Suprapubic skin (tissue), 4 donors: ENCODE measurements around the gene ARHGEF25. TPM values are rescaled to one million over a fixed set of nuclear protein-coding genes. Genes with fewer than 3 reads are reported as not detected.

Source experiments
- DNase-seq, 2 donors: peaks; one replicate each; pipeline ENCODE4 v3.0.0-alpha.2; 2019; ENCODE audit warnings: low spot score in 2 of 2
- H3K27ac ChIP-seq: fragments of 200-600 bp; sonication (generic); one replicate; pipeline ENCODE4 v1.5.1; 2019
- H3K27me3 ChIP-seq: fragments of 200-600 bp; sonication (generic); one replicate; pipeline ENCODE4 v1.5.1; 2019
- H3K36me3 ChIP-seq: fragments of 200-600 bp; sonication (generic); one replicate; pipeline ENCODE4 v1.5.1; 2019
- H3K4me1 ChIP-seq: fragments of 200-600 bp; sonication (generic); one replicate; pipeline ENCODE4 v1.5.1; 2019
- H3K4me3 ChIP-seq: fragments of 200-600 bp; sonication (generic); one replicate; pipeline ENCODE4 v1.5.1; 2019; ENCODE audit warnings: mild to moderate bottlenecking
- H3K9me3 ChIP-seq: fragments of 200-600 bp; sonication (generic); one replicate; pipeline ENCODE4 v1.5.1; 2019
- CTCF ChIP-seq, 2 donors: fragments of 200-600 bp in 1 of 2; fragments of 450-650 bp in 1 of 2; sonication (generic) in 1 of 2; IDR thresholded peaks; one replicate each; pipeline ENCODE4 v1.5.1; 2016 to 2019; ENCODE audit warnings: antibody characterized with exemption in 2 of 2, mild to moderate bottlenecking in 1 of 2, moderate library complexity in 1 of 2
- EP300 ChIP-seq: sonication (generic); formaldehyde crosslinking; IDR thresholded peaks from one replicate; pipeline ENCODE4 v1.6.1; 2017; ENCODE audit warnings: antibody characterized with exemption
- POLR2A ChIP-seq, 2 donors: fragments of 450-650 bp; IDR thresholded peaks; one replicate each; pipeline ENCODE4 v1.6.1; 2017; ENCODE audit warnings: antibody characterized with exemption in 2 of 2, mild to moderate bottlenecking in 2 of 2, moderate library complexity in 2 of 2
- POLR2AphosphoS5 ChIP-seq, 3 donors: sonication (generic); formaldehyde crosslinking; IDR thresholded peaks; one replicate each; pipeline ENCODE4 v1.6.1; 2017; ENCODE audit warnings: antibody characterized with exemption in 3 of 3
- WGBS: methylation state at CpG from one replicate; pipeline ENCODE4 v1.1.5; 2018; 5-methylcytosine and 5-hydroxymethylcytosine counted together
- total RNA-seq, 4 donors: library from RNA; depleted of rRNA; stranded (reverse); fragments of >200 nt; gene quantifications; one replicate each; pipeline ENCODE4 v1.1.0, GENCODE V29; 2016

The ARHGEF25 gene
- total RNA-seq, 4 donors from 2014 or later = 4.0 to 13.3 (median 7.9) TPM

- H3K36me3 ChIP-seq = no peaks in the 10 kb centered on the region
Observed at GRCh38 chr12:57620245-57620935, 9.2 kb downstream of the ARHGEF25 start.

DNA sequence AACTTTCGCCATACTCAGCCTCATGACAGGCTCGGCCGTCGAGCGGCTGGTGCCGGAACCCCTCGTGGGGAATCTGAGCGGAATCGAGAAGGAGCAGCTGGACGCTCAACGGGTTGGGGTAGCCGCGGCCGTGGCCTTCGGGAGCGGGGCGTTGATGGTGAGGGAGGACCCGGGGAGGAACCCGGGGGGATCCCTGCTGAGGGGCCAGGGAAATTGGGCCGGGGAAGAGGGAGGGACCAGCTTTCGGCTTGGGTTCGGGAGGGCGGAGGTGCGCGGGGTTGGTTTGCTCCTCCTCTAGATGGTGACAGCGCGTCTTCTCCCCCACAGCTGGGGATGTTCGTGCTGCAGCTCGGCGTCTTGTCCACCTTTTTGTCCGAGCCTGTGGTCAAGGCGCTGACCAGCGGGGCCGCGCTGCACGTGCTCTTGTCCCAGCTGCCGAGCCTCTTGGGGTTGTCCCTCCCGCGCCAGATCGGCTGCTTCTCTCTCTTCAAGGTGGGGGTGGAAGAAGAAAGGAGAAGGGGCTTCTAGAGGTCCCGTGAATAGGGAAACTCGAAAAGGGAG lies 9.8 kb downstream of the ARHGEF25 start:
- H3K27me3 ChIP-seq = peaks cover 74% of the 10 kb centered on the region
- no peaks in the 10 kb centered on the region for H3K36me3 ChIP-seq
- peak overlapping the region; percentile 48 for H3K4me3 ChIP-seq
- TF ChIP-seq POLR2A (IDR thresholded peaks at IDR 0.05) = no peak
- TF ChIP-seq EP300 = no peak
- no peak for TF ChIP-seq POLR2AphosphoS5 (IDR thresholded peaks at IDR 0.05)
- WGBS = 7% methylated on average over 34 of the region's 42 CpGs
- H3K4me1 ChIP-seq = peaks cover 23% of the 10 kb centered on the region
- no peak overlapping the region for H3K27ac ChIP-seq
- DNase-seq = no peak
- H3K9me3 ChIP-seq = no peaks in the 10 kb centered on the region

More at GRCh38 chr12:57620245-57620935, 9.2 kb downstream of the ARHGEF25 start:
- DNase-seq = peak in 1 of 2 donors; percentile 23
- Histone ChIP-seq H3K27ac (no peak overlapping the region), H3K27me3 (peaks cover 68% of the 10 kb centered on the region), H3K9me3 (no peaks in the 10 kb centered on the region), H3K4me1 (peaks cover 23% of the 10 kb centered on the region), H3K4me3 (no peak overlapping the region)
- WGBS = 29% methylated on average over 13 of the region's 13 CpGs
- no peak for TF ChIP-seq CTCF (IDR thresholded peaks at IDR 0.05)
- no peak for TF ChIP-seq EP300
- no peak for TF ChIP-seq POLR2A (IDR thresholded peaks at IDR 0.05)
- TF ChIP-seq POLR2AphosphoS5 (IDR thresholded peaks at IDR 0.05) = no peak

DNA sequence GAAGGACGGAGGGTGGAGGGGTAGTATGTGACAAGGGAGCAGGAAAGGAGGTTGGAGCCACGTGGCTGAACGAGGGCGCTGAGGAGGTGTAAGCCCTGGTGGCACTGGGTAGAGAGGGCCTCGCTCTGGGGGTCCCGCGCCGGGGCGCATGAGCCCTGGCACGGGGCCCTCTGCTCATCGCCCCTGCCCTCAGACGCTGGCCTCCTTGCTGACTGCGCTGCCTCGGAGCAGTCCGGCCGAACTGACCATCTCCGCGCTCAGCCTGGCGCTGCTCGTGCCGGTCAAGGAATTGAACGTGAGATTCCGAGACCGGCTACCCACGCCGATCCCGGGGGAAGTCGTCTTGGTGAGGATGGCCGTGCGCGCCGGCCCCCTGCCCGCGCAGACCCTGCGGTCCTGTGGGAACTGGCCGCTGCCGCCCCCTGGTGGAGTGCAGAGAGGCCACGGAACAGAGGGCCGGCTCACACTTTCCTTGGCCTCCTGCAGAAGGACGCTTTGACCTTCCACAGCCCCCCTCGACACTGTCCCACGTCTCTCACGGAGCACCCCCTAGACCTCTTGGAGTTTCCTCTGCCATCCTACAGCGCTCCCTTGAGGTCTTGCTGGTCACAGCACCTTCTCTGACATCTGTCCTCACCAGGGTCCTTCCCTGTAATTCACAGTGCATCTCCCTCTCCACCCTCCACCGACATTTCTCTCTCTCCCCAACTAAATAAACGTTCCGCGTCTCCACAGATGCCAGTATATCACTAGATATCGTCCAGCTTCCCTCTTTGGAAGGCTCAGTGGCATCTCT lies 10.5 kb downstream of the ARHGEF25 start:
- no peak for DNase-seq
- peak overlapping the region; percentile 48 for H3K4me3 ChIP-seq
- H3K4me1 ChIP-seq = peaks cover 23% of the 10 kb centered on the region
- 5% methylated on average over 28 of the region's 49 CpGs for WGBS
- peaks cover 81% of the 10 kb centered on the region for H3K27me3 ChIP-seq
- TF ChIP-seq EP300 (no peak), CTCF (IDR thresholded peaks at IDR 0.05) (peak; percentile 77 to 86)
- no peaks in the 10 kb centered on the region for H3K36me3 ChIP-seq
- no peak overlapping the region for H3K27ac ChIP-seq
- H3K9me3 ChIP-seq = no peaks in the 10 kb centered on the region

GRCh38 chr12:57622293-57623245 lies 11.3 kb downstream of the ARHGEF25 start:
- Histone ChIP-seq H3K27me3 (peaks cover 90% of the 10 kb centered on the region), H3K9me3 (no peaks in the 10 kb centered on the region), H3K4me1 (peaks cover 27% of the 10 kb centered on the region), H3K27ac (no peak overlapping the region), H3K4me3 (no peak overlapping the region), H3K36me3 (no peaks in the 10 kb centered on the region)
- WGBS = 82% methylated on average over 9 of the region's 9 CpGs
- peak in 1 of 2 donors; percentile 64 for DNase-seq
- no peak for TF ChIP-seq EP300
- no peak for TF ChIP-seq POLR2A (IDR thresholded peaks at IDR 0.05)
- TF ChIP-seq POLR2AphosphoS5 (IDR thresholded peaks at IDR 0.05) = no peak
- no peak for TF ChIP-seq CTCF (IDR thresholded peaks at IDR 0.05)

- TF ChIP-seq POLR2AphosphoS5 (IDR thresholded peaks at IDR 0.05) (no peak), CTCF (IDR thresholded peaks at IDR 0.05) (no peak), POLR2A (IDR thresholded peaks at IDR 0.05) (no peak), EP300 (no peak)
- Histone ChIP-seq H3K36me3 (no peaks in the 10 kb centered on the region), H3K4me3 (no peak overlapping the region), H3K9me3 (no peaks in the 10 kb centered on the region), H3K27ac (no peak overlapping the region), H3K27me3 (peaks cover 95% of the 10 kb centered on the region), H3K4me1 (peaks cover 33% of the 10 kb centered on the region)
- DNase-seq = no peak
- 84% methylated on average over 2 of the region's 2 CpGs for WGBS
Observed at GRCh38 chr12:57623385-57623784, 12.2 kb downstream of the ARHGEF25 start.
